H9 (cell line): ENCODE measurements around the gene WDR88. TPM values are rescaled to one million over a fixed set of nuclear protein-coding genes. Genes with fewer than 3 reads are reported as not detected.
A peak's percentile ranks its signal among the peaks of the same experiment; 100 is the strongest.

Experiments used
- DNase-seq: peaks from one replicate; pipeline ENCODE4 v3.0.0-alpha.2; 2017
- H2AFZ ChIP-seq: one replicate; pipeline ENCODE4 v1.6.1; 2013; ENCODE audit warnings: mild to moderate bottlenecking, low read length, control low read depth, moderate library complexity
- H2AK5ac ChIP-seq: 2 replicates; pipeline ENCODE4 v1.6.1; 2013; ENCODE audit warnings: low read length, control low read depth, mixed read lengths; ENCODE audit not compliant: insufficient read length
- H2BK120ac ChIP-seq: one replicate; pipeline ENCODE4 v1.6.1; 2013; ENCODE audit warnings: low read depth, mild to moderate bottlenecking, low read length, control low read depth, inconsistent platforms; ENCODE audit not compliant: poor library complexity, severe bottlenecking
- H2BK12ac ChIP-seq: 2 replicates; pipeline ENCODE4 v1.6.1; 2013; ENCODE audit warnings: low read length, control low read depth, mixed read lengths, low read depth; ENCODE audit not compliant: insufficient read length
- H2BK15ac ChIP-seq: 2 replicates; pipeline ENCODE4 v1.6.1; 2013; ENCODE audit warnings: low read depth, low read length, control low read depth
- H2BK20ac ChIP-seq: one replicate; pipeline ENCODE4 v1.6.1; 2013; ENCODE audit warnings: low read depth, mild to moderate bottlenecking, low read length, control low read depth, inconsistent platforms; ENCODE audit not compliant: poor library complexity, severe bottlenecking
- H2BK5ac ChIP-seq: 2 replicates; pipeline ENCODE4 v1.6.1; 2013; ENCODE audit warnings: low read length, control low read depth, mixed read lengths; ENCODE audit not compliant: insufficient read length
- H3K14ac ChIP-seq: 2 replicates; pipeline ENCODE4 v1.6.1; 2013; ENCODE audit warnings: low read length, control low read depth; ENCODE audit not compliant: insufficient read depth
- H3K18ac ChIP-seq: 2 replicates; pipeline ENCODE4 v1.6.1; 2013; ENCODE audit warnings: low read depth, mild to moderate bottlenecking, mixed read lengths, low read length, control low read depth; ENCODE audit not compliant: insufficient read length
- H3K23ac ChIP-seq: 2 replicates; pipeline ENCODE4 v1.6.1; 2013; ENCODE audit warnings: low read length, control low read depth, mixed read lengths, low read depth; ENCODE audit not compliant: insufficient read length
- H3K23me2 ChIP-seq: 2 replicates; pipeline ENCODE4 v1.6.1; 2013; ENCODE audit warnings: low read depth, mild to moderate bottlenecking, mixed read lengths, low read length, control low read depth; ENCODE audit not compliant: insufficient read length, poor library complexity, severe bottlenecking
- H3K27ac ChIP-seq: 2 replicates; pipeline ENCODE4 v1.5.1; 2013; ENCODE audit warnings: low read length, control low read depth, mixed read lengths, low read depth; ENCODE audit not compliant: insufficient read length
- H3K27me3 ChIP-seq: 2 replicates; pipeline ENCODE4 v1.6.1; 2013; ENCODE audit warnings: low read length, control low read depth, inconsistent platforms; ENCODE audit not compliant: insufficient read depth
- H3K4ac ChIP-seq: 2 replicates; pipeline ENCODE4 v1.6.1; 2013; ENCODE audit warnings: low read depth, mild to moderate bottlenecking, control low read depth, inconsistent platforms, low read length, moderate library complexity
- H3K4me1 ChIP-seq: 2 replicates; pipeline ENCODE4 v1.6.1; 2013; ENCODE audit warnings: low read length, control low read depth, inconsistent platforms; ENCODE audit not compliant: insufficient read depth
- H3K4me2 ChIP-seq: 2 replicates; pipeline ENCODE4 v1.6.1; 2013; ENCODE audit warnings: low read length, control low read depth, mixed read lengths; ENCODE audit not compliant: insufficient read length, insufficient read depth
- H3K56ac ChIP-seq: 2 replicates; pipeline ENCODE4 v1.6.1; 2013; ENCODE audit warnings: low read depth, mild to moderate bottlenecking, mixed read lengths, low read length, control low read depth; ENCODE audit not compliant: insufficient read length
- H3K79me1 ChIP-seq: 2 replicates; pipeline ENCODE4 v1.6.1; 2013; ENCODE audit warnings: low read depth, mild to moderate bottlenecking, moderate library complexity, low read length, control low read depth, inconsistent platforms; ENCODE audit not compliant: insufficient read depth, poor library complexity, severe bottlenecking
- H3K79me2 ChIP-seq: 2 replicates; pipeline ENCODE4 v1.6.1; 2013; ENCODE audit warnings: low read length, control low read depth, inconsistent platforms; ENCODE audit not compliant: insufficient read depth
- H3K9ac ChIP-seq: 2 replicates; pipeline ENCODE4 v1.6.1; 2013; ENCODE audit warnings: low read length, control low read depth, mixed read lengths; ENCODE audit not compliant: insufficient read length; ENCODE audit errors: extremely low read depth
- H3K9me3 ChIP-seq: one replicate; pipeline ENCODE4 v1.6.1; 2013; ENCODE audit warnings: low read depth, low read length, inconsistent platforms; ENCODE audit not compliant: control insufficient read depth
- H3T11ph ChIP-seq: one replicate; pipeline ENCODE4 v1.6.1; 2013; ENCODE audit warnings: mild to moderate bottlenecking, low read length, control low read depth, inconsistent platforms
- H4K20me1 ChIP-seq: one replicate; pipeline ENCODE4 v1.6.1; 2013; ENCODE audit not compliant: control insufficient read depth, insufficient read length, insufficient read depth
- H4K5ac ChIP-seq: 2 replicates; pipeline ENCODE4 v1.6.1; 2013; ENCODE audit warnings: low read depth, mild to moderate bottlenecking, mixed read lengths, low read length, control low read depth; ENCODE audit not compliant: insufficient read length
- H4K8ac ChIP-seq: replicated peaks from 2 replicates; pipeline ENCODE4 v1.6.1; 2013; ENCODE audit warnings: low read length, control low read depth, mixed read lengths, low read depth; ENCODE audit not compliant: insufficient read length
- H4K91ac ChIP-seq: 2 replicates; pipeline ENCODE4 v1.6.1; 2013; ENCODE audit warnings: low read depth, mild to moderate bottlenecking, moderate library complexity, mixed read lengths, low read length, control low read depth; ENCODE audit not compliant: insufficient read length
- H3K27ac Mint-ChIP-seq, 3 experiments: 2 replicates in 2 of 3; 3 replicates in 1 of 3; pipeline ENCODE4 v1.8.0; 2020 to 2021; ENCODE audit warnings: mixed read lengths in 3 of 3, mild to moderate bottlenecking in 1 of 3, moderate library complexity in 1 of 3
- H3K27me3 Mint-ChIP-seq: 2 replicates; pipeline ENCODE4 v1.8.0; 2021; ENCODE audit warnings: low read depth, mild to moderate bottlenecking, moderate library complexity, mixed read lengths
- H3K36me3 Mint-ChIP-seq, 3 experiments: 2 replicates in 2 of 3; 3 replicates in 1 of 3; pipeline ENCODE4 v1.8.0; 2020 to 2021; ENCODE audit warnings: low read depth in 3 of 3, mixed read lengths in 3 of 3; ENCODE audit not compliant: insufficient read depth in 1 of 3
- H3K4me1 Mint-ChIP-seq, 2 experiments: 2 replicates each; pipeline ENCODE4 v1.8.0; 2020; ENCODE audit warnings: mixed read lengths in 2 of 2
- H3K4me3 Mint-ChIP-seq, 2 experiments: 2 replicates in 1 of 2; 3 replicates in 1 of 2; pipeline ENCODE4 v1.8.0; 2020 to 2021; ENCODE audit warnings: mild to moderate bottlenecking in 2 of 2, mixed read lengths in 2 of 2, moderate library complexity in 1 of 2
- H3K9me3 Mint-ChIP-seq, 2 experiments: 2 replicates in 1 of 2; 3 replicates in 1 of 2; pipeline ENCODE4 v1.8.0; 2020; ENCODE audit warnings: mild to moderate bottlenecking in 2 of 2, mixed read lengths in 2 of 2, moderate library complexity in 1 of 2
- CTCF ChIP-seq: fragments of 200-600 bp; sonication (generic); conservative IDR thresholded peaks from 3 replicates; pipeline ENCODE4 v1.8.0; 2021; ENCODE audit warnings: antibody characterized with exemption, mild to moderate bottlenecking
- WGBS: extraction: QIAGEN DNeasy Blood & Tissue Kit; methylation state at CpG from one replicate; pipeline ENCODE4 v1.1.7; 2013; ENCODE audit warnings: missing lambda C conversion rate, low lambda C conversion rate, mixed read lengths; ENCODE audit not compliant: insufficient read length; ENCODE audit errors: extremely low coverage; 5-methylcytosine and 5-hydroxymethylcytosine counted together
- total RNA-seq: library from RNA; stranded (reverse); gene quantifications from 2 replicates; pipeline ENCODE4 v1.2.1, GENCODE V29; 2021

WDR88 gene
- total RNA-seq, 1 experiment from 2014 or later = not detected

- H4K91ac ChIP-seq = no peak overlapping the region
- H3K79me1 ChIP-seq = no peaks in the 10 kb centered on the region
- TF ChIP-seq CTCF = peak; percentile 64
- no peak overlapping the region for H2AFZ ChIP-seq
- H2AK5ac ChIP-seq = no peak overlapping the region
- H3K4me3 Mint-ChIP-seq = no peak overlapping the region
- H3K27me3 Mint-ChIP-seq = no peaks in the 10 kb centered on the region
- no peaks in the 10 kb centered on the region; a peak in 1 of 5 replicates for H3K9me3 Mint-ChIP-seq
- no peak overlapping the region for H3T11ph ChIP-seq
- H2BK12ac ChIP-seq = no peak overlapping the region
- H3K4me2 ChIP-seq = no peak overlapping the region
- H4K5ac ChIP-seq = no peak overlapping the region
- no peaks in the 10 kb centered on the region for H3K4me1 ChIP-seq
- H3K23me2 ChIP-seq = no peaks in the 10 kb centered on the region
- peak; percentile 74 for DNase-seq
- no peak overlapping the region for H3K4ac ChIP-seq
- peaks cover 5 to 12% of the 10 kb centered on the region in 2 experiments; a peak in 3 of 4 replicates for H3K4me1 Mint-ChIP-seq
- no peaks in the 10 kb centered on the region for H4K20me1 ChIP-seq
- H3K79me2 ChIP-seq = no peaks in the 10 kb centered on the region
- H3K36me3 Mint-ChIP-seq = peaks cover 7 to 26% (median 21%) of the 10 kb centered on the region in 3 experiments; a peak in 6 of 7 replicates
- H3K9ac ChIP-seq = no peak overlapping the region
- no peak overlapping the region for H2BK15ac ChIP-seq
- WGBS = no CpG with 5 or more reads among the region's 15 CpGs
- no peak overlapping the region for H3K56ac ChIP-seq
- no peak overlapping the region for H2BK20ac ChIP-seq
- no peaks in the 10 kb centered on the region for H3K9me3 ChIP-seq
- H3K27ac ChIP-seq = no peak overlapping the region
- no peak overlapping the region for H3K18ac ChIP-seq
- no peak overlapping the region for H2BK120ac ChIP-seq
- H3K27me3 ChIP-seq = no peaks in the 10 kb centered on the region
- H3K23ac ChIP-seq = no peak overlapping the region
- H3K27ac Mint-ChIP-seq = no peak overlapping the region
- H2BK5ac ChIP-seq = no peak overlapping the region
- no peak overlapping the region for H3K14ac ChIP-seq
- no peak overlapping the region for H4K8ac ChIP-seq
Observed at GRCh38 chr19:33132425-33132824, 511 bp downstream of the WDR88 start.
